Embryonic facial prominence (tissue), 1 donor: ENCODE data around the gene KLK11.

Source experiments
- DNase-seq: peaks from one replicate; pipeline ENCODE4 v3.0.0-alpha.2; 2016; ENCODE audit errors: extremely low spot score

The KLK11 gene

GRCh38 chr19:51029718-51030117, 3.3 kb upstream of the KLK11 start:
- DNase-seq, result no peak

GRCh38 chr19:51027873-51028272, 1.5 kb upstream of the KLK11 start:
- DNase-seq, result no peak

DNA sequence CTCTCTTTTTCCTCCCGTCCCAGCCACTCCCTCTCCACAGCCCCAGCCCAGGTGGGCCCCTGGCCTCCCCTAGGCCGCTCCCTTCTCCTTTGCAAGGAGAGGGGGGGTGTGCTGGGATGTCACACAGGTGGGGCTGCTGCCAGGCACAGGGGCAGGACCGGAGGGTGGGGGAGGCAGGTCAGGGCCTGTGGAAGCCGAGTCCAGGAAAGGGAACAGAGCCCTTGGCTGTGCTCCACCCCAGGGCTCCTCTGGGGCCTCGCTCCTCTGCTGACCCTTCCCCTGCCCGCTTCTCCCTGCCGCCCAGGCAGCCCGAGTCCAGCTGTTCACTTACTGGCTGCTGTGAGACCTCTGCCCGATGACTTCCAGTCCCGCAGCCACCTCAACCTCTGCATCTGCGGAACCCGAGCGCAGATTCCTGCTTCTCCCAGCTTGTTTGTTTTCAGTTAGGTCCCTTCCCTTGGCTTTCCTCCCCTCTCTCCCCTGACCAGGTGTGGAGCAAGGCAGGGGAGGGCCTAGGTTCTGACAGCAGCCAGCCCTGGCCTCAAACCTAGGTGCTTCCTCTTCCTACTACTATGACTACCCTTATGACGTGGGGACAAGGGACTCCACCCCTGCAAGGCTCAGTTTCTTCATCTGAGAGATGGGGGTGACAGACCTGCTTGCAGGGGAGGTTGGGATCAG, 850 bp upstream of the KLK11 start:
- DNase-seq, result no peak

DNA sequence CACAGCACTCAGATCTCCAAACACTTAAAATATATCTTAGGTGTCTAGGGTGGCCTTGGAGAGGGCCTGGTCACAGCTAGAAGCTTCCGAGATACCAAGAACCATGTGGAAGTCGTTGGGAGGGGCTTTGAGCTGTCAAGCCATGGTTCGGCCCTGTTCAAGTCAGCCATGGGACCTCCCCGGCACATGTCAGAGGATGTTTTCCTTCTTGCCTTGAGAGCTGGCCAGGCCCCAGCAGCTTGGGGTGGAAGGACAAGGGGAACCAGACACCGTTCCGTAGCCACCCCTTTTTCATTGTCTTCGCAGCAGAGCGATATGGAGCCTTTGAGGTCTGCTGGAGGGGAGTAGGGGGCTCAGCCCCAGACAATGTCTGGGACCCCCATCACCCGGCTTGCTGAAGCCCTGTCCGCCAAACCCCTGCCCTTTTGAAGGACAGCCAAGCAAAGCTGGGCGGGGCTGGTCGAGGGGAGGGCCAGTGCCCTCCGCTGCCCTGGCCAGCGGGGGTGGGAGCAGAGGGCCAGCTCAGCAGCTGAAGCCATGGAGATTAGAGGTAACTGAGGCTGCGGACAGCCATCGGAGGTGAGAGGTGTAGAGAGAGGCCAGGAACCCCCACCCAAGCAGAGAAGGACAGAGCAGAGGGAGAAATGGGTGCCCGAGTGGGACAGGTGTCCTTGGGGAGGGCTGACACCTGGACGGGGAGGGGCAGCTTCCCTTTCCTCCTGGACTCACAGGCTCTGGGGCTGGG, 435 bp downstream of the KLK11 start:
- no peak for DNase-seq

DNA sequence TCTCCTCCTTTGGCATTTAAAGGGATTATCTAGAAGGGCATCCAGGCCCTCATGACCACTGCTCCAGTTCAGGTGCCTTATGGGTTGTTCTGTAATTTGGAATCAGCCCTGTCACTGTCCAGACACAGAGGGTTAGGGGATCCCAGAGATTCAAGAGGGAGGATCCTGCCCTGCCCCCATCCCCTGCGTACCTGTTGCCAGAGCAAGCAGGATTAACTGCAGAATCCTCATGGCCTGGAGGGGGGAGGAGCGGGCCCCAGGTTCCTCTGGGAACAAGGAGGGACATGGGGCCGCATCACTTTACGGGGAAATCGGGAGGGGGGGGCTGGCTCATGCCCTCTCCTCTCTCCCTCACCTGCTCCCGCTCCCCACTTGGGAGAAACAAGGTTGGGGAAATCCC, 1.0 kb downstream of the KLK11 start:
- no peak for DNase-seq

GRCh38 chr19:51024924-51025323, 1.5 kb downstream of the KLK11 start:
- no peak for DNase-seq

DNA sequence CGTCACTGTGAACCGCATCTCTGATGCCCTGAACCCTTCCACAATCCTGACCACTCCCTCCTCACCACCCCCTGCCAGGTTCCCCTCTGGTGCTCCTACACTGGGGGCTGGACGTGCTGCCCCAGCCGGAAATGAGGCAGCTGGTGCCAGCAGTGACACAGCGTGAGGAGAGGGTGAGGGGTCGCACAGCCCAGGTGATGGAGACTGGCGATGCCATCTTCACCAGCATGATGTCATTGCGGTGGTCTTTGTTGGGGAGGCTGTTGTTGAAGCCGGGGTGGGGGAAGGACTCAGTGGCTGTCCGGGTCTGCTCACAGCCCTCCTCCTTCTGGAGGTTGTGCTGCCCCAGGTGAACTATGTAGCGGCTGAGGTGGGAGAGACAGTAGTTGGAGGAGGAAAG, 2.5 kb downstream of the KLK11 start:
- no peak for DNase-seq

- DNase-seq, result no peak
These were observed 3.9 kb downstream of the KLK11 start for GRCh38 chr19:51022526-51022925.

DNA sequence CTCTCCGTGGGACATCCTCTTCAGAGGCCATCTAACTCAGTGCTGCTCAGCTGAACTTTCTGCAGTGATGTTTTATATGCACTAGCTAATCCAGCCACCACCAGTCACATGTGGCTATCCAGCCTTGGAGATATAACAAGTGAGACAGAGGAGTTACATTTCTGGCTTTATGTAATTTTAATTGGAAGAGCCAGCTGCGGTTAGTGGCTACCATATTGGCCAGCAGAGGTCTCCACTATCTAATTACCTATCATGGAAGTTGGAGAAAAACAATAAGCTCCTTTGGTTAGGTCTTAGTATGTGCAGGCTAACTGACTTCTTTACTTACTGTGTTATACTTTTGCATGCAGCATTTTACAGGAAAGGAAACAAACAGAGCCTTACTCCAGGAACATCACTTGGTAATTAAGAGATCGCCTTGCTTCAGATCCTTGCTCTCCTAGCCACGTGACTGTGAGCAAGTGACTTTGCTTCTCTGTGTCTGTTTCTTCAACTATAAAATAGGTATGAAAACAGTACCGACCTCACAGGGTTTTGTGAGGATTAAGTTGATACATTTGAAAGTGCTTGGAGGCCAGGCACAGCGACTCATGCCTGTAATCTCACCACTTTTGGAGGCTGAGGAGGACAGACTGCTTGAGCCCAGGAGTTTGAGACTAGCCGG, 5.3 kb downstream of the KLK11 start:
- no peak for DNase-seq

DNA sequence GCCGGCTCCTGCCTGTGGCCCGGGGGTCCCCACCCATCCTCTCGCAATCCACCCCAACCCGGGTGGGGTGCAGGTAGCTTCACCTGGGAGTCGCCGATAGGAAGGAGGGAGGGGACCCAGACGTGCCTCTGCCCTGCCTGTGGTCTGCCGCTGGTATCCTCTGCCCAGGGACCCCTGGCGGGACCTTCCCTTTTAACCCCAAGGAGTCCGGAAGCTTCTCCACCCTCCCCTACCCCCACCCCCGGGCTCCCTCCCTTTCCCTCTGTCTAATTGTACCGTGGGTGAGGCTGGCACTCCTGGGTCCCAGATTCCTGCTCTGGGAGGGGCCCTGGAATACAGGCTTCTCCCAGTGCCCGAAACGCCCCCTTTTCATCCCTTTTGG, 6.9 kb downstream of the KLK11 start, which contains the start of gene KLK10:
KLK10 (minus strand) TSS at position 166 of the 382 bp plus-strand sequence. CDS start 579 bp downstream, outside the sequence.
- no peak for DNase-seq

- no peak for DNase-seq
These were observed 7.5 kb downstream of the KLK11 start for GRCh38 chr19:51018745-51019543.

- DNase-seq, result no peak
These were observed 9.4 kb downstream of the KLK11 start for GRCh38 chr19:51016798-51017683.

GRCh38 chr19:51015691-51016267, 10.6 kb downstream of the KLK11 start:
- DNase-seq, result no peak

- DNase-seq, result no peak
These were observed 12.2 kb downstream of the KLK11 start for GRCh38 chr19:51014242-51014641.

DNA sequence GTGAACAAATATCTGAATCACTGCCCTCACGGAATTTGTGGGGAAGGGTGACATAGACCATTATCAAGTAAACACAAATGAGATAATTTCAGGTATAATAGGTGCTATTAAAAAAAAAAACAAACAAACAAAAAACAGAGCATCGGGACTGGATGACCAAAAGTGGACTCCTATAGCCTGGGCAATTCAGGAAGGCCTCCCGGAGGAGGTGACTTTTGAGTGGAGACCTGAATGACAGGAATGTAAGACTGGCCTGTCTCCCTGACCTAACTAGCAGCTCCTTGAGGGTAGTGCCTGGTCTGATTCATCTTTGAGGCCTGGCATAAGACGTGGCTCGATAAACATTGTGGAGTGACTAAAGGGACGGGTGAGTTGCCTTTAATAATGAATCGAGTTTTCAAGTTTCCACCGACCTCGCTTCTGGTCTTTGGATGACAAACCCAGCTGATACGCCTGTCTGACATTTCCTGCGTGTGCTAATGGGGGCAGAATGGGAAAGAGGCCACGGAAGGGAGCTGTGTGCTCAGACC, 13.7 kb downstream of the KLK11 start:
- DNase-seq, result no peak

DNA sequence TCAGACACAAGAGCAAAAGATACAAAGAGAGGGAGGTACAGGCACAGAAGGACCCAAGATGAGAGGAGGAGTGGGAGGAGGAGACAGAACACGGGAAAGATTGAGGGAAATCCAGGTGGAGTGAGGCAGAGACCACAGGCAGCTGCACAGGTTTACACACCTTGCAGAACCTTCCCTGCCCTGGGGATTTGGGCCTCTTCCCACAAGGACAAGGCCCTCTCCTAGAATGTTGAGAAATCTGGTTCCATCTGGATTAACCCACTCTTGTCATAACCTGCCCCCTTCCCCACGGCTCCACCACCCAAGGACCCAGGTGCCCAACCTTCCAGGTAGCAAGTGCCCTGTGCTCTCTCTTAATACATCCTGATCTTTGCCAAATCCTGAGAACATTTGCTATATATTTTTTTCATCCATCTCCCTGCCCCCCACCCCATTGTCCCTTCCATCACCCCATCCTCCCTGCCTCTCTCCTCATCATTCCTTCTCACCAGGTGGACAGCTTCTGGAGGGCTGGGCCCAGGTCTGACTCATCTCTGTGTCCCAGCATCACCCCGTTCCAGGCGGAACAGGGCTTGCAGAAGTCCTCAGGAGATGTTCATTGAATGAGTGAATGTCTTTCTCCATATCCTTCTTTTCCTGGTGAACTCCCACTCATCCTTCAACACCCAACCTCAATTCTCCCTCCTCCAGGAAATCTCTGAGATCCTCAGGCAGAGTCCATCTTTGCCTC, 16.2 kb downstream of the KLK11 start:
- no peak for DNase-seq

GRCh38 chr19:51009061-51009891, 17.1 kb downstream of the KLK11 start:
- no peak for DNase-seq

DNA sequence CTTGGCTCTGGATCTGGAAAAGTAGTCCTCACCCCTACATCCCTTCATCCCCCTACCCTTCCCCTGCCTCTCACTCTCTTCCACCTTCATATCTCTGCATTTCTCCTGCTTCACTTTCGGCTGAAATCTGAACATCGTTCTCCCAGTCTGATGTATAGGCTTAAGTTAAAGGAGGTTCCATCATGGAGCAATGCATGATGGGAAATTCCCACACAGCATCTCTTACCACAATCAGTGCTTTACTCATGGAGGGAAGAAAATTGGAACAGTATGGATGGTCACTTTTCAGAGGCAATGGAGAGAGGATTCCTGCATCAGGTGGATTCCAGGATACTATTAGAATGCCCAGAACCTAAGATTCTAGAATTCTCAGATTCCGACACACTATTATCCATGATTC, 18.9 kb downstream of the KLK11 start:
- DNase-seq, result no peak

GRCh38 chr19:51006406-51006805, 20.0 kb downstream of the KLK11 start:
- DNase-seq, result no peak
